ENCODE results near the gene CSTPP1. TPM values are rescaled to one million over a fixed set of nuclear protein-coding genes. Genes with fewer than 3 reads are reported as not detected.
A peak's percentile ranks its signal among the peaks of the same experiment; 100 is the strongest.
"Not testable (repeated sequence)": the region's sequence is repeated elsewhere in the genome, so short reads cannot be mapped to it uniquely, and the experiment has no call there.

The CSTPP1 gene
- total RNA-seq, 4 donors from 2014 or later = 13.3 to 26.4 (median 19.1) TPM

GRCh38 chr11:47071341-47071740 lies 134.8 kb downstream of the CSTPP1 start:
- Histone ChIP-seq H3K27ac (replicated peaks in 1 of 4) (peak overlapping the region in 1 of 4 donors; percentile 2), H3K27me3 (no peaks in the 10 kb centered on the region), H3K4me3 (no peak overlapping the region), H3K36me3 (no peaks in the 10 kb centered on the region), H3K9me3 (no peaks in the 10 kb centered on the region), H3K4me1 (peaks cover 0 to 9% (median 6%) of the 10 kb centered on the region in 4 donors)
- DNase-seq (ENCODE audit: extremely low spot score) = no peak
- intact Hi-C loops (cut with DNase I) = no loop called here
- 56% methylated on average over 3 of the region's 3 CpGs for WGBS
- TF ChIP-seq POLR2A (IDR thresholded peaks at IDR 0.05; ENCODE audit: low read depth) = no peak
- no peak for TF ChIP-seq POLR2AphosphoS5 (IDR thresholded peaks at IDR 0.05)
- TF ChIP-seq EP300 (IDR thresholded peaks at IDR 0.05) = no peak
- TF ChIP-seq CTCF (IDR thresholded peaks at IDR 0.05) = no peak

- WGBS = 43% methylated on average over 1 of the region's 2 CpGs
- peak overlapping the region in 2 of 4 donors; percentile 0 to 2 for H3K27ac ChIP-seq (replicated peaks in 1 of 4)
- DNase-seq (ENCODE audit: extremely low spot score) = no peak
Observed at GRCh38 chr11:47071791-47072261, 135.3 kb downstream of the CSTPP1 start.

GRCh38 chr11:47078751-47079521 lies 142.4 kb downstream of the CSTPP1 start:
- Histone ChIP-seq H3K36me3 (peaks cover 0 to 8% (median 0%) of the 10 kb centered on the region in 4 donors), H3K4me3 (no peak overlapping the region), H3K27ac (replicated peaks in 1 of 4) (no peak overlapping the region), H3K4me1 (no peaks in the 10 kb centered on the region), H3K9me3 (no peaks in the 10 kb centered on the region), H3K27me3 (no peaks in the 10 kb centered on the region)
- TF ChIP-seq CTCF (IDR thresholded peaks at IDR 0.05) (no peak), EP300 (IDR thresholded peaks at IDR 0.05) (no peak), POLR2A (IDR thresholded peaks at IDR 0.05; ENCODE audit: low read depth) (no peak), POLR2AphosphoS5 (IDR thresholded peaks at IDR 0.05) (no peak)
- DNase-seq (ENCODE audit: extremely low spot score) = no peak
- WGBS = 70% methylated on average over 7 of the region's 7 CpGs
- intact Hi-C loops (cut with DNase I) = no loop called here

More at GRCh38 chr11:47071791-47072261, 135.3 kb downstream of the CSTPP1 start:
- intact Hi-C loops (cut with DNase I) = no loop called here
- H3K4me3 ChIP-seq = no peak overlapping the region
- no peaks in the 10 kb centered on the region for H3K9me3 ChIP-seq
- TF ChIP-seq POLR2AphosphoS5 (IDR thresholded peaks at IDR 0.05) (no peak), POLR2A (IDR thresholded peaks at IDR 0.05; ENCODE audit: low read depth) (no peak)
- H3K36me3 ChIP-seq = no peaks in the 10 kb centered on the region
- H3K4me1 ChIP-seq = peaks cover 0 to 9% (median 6%) of the 10 kb centered on the region in 4 donors
- H3K27me3 ChIP-seq = no peaks in the 10 kb centered on the region

GRCh38 chr11:47080775-47081174 lies 144.2 kb downstream of the CSTPP1 start:
- H3K9me3 ChIP-seq; H3K27ac ChIP-seq (replicated peaks in 1 of 4); H3K4me1 ChIP-seq; DNase-seq (ENCODE audit: extremely low spot score); H3K36me3 ChIP-seq; H3K27me3 ChIP-seq; H3K4me3 ChIP-seq; intact Hi-C loops (cut with DNase I): not testable (repeated sequence)
- WGBS = 93% methylated on average over 1 of the region's 1 CpG

GRCh38 chr11:47083913-47084312 lies 147.4 kb downstream of the CSTPP1 start:
- Histone ChIP-seq H3K9me3 (no peaks in the 10 kb centered on the region), H3K27me3 (no peaks in the 10 kb centered on the region), H3K4me1 (no peaks in the 10 kb centered on the region), H3K27ac (replicated peaks in 1 of 4) (no peak overlapping the region), H3K4me3 (no peak overlapping the region), H3K36me3 (peaks cover 0 to 8% (median 0%) of the 10 kb centered on the region in 4 donors)
- intact Hi-C loops (cut with DNase I) = no loop called here
- DNase-seq (ENCODE audit: extremely low spot score) = no peak
- no peak for TF ChIP-seq EP300 (IDR thresholded peaks at IDR 0.05)
- no peak for TF ChIP-seq POLR2A (IDR thresholded peaks at IDR 0.05; ENCODE audit: low read depth)
- no peak for TF ChIP-seq CTCF (IDR thresholded peaks at IDR 0.05)
- no peak for TF ChIP-seq POLR2AphosphoS5 (IDR thresholded peaks at IDR 0.05)

Data from esophagus muscularis mucosa (tissue), 4 donors.